Measurements from ENCODE around the gene MOCOS. TPM values are rescaled to one million over a fixed set of nuclear protein-coding genes. Genes with fewer than 3 reads are reported as not detected.

Gene MOCOS
- total and polyA plus RNA-seq, 2 of the 8 experiments (the other 6 are each of a cell fraction or from before 2014, with no cell fraction given), result 4.7 to 5.8 TPM

DNA sequence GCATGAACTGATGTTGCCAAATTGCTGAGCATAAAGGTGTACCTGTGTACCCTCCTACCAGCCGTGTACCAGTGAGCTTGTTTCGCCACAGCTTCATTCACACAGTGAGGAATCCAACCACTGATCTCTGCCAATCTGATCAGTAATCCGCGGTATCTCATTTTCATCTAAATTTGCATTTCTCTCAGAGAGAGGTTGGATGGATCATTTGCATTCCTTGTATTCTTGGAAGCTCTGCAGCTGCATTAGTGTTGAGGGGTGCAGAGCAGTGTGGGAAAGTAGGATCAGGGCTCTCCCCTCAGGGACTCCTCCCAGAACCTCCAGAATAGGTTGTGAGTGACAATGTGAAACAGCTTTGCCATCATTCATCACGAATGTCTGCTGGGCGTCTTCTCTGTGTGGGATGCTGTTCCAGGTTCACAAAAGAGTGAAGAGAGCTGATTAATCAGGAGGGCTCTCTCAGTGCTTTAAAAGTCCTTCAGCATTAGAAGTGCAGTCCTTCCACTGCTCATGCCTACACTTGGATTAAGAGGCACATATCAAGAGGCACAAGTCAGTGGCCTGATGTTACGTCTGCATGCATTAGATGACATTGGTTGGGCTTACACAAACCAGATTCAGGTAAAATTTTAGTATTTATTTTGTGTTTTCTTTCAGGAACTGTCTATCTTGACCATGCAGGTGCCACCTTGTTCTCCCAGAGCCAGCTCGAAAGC, 7.5 kb downstream of the MOCOS start:
- Histone ChIP-seq H3K56ac (replicated peaks; ENCODE audit: insufficient read length, low read depth, low read length) (no peak overlapping the region), H3K23ac (ENCODE audit: insufficient read length) (no peak overlapping the region), H2BK12ac (ENCODE audit: low read depth, low read length) (no peak overlapping the region), H4K5ac (ENCODE audit: insufficient read length, low read depth, low read length) (no peak overlapping the region), H4K8ac (ENCODE audit: extremely low read depth, insufficient read depth, low read length) (no peak overlapping the region), H3K79me1 (ENCODE audit: low read depth, low read length) (peaks cover 3% of the 10 kb centered on the region; the same call in 1 of the 2 replicates), H3K9ac (replicated peaks in 1 of 4; ENCODE audit: extremely low read depth in 1 of 4, low read depth in 3 of 4, low read length in 3 of 4) (no peak overlapping the region), H3K4ac (replicated peaks; ENCODE audit: insufficient read length, low read depth, low read length) (no peak overlapping the region), H3K36me3 (ENCODE audit: control insufficient read depth in 2 of 4, insufficient read depth in 4 of 4, low read length in 3 of 4) (no peaks in the 10 kb centered on the region), H2BK15ac (ENCODE audit: low read length) (no peak overlapping the region), H3K18ac (ENCODE audit: extremely low read depth, low read length) (no peak overlapping the region), H3K4me3 (ENCODE audit: extremely low read depth in 1 of 4, insufficient read depth in 2 of 4, low read depth in 3 of 4, low read length in 4 of 4) (no peak overlapping the region), H3K23me2 (ENCODE audit: low read depth, low read length) (no peaks in the 10 kb centered on the region), H3K79me2 (ENCODE audit: control insufficient read depth in 1 of 2, insufficient read depth in 2 of 2, low read length in 2 of 2) (peaks cover 0 to 4% of the 10 kb centered on the region in 2 experiments; a peak in 1 of 4 replicates), H2BK5ac (ENCODE audit: low read depth, low read length) (no peak overlapping the region), H3K27me3 (replicated peaks in 1 of 4; ENCODE audit: control insufficient read depth in 3 of 4, extremely low read depth in 1 of 4, insufficient read depth in 3 of 4, low read length in 3 of 4) (no peaks in the 10 kb centered on the region), H2BK120ac (replicated peaks; ENCODE audit: low read depth, low read length) (no peak overlapping the region), H4K91ac (replicated peaks; ENCODE audit: insufficient read length, low read length) (no peak overlapping the region), H3K4me1 (replicated peaks in 1 of 4; ENCODE audit: control insufficient read depth in 3 of 4, insufficient read depth in 4 of 4, low read length in 3 of 4) (no peaks in the 10 kb centered on the region), H2AFZ (ENCODE audit: low read length) (no peak overlapping the region), H2AK5ac (ENCODE audit: low read depth, low read length) (no peak overlapping the region), H3K27ac (ENCODE audit: low read depth, low read length) (no peak overlapping the region), H4K20me1 (replicated peaks in 1 of 2; ENCODE audit: control insufficient read depth in 1 of 2, insufficient read depth in 2 of 2, low read length in 2 of 2) (peaks cover 0 to 2% of the 10 kb centered on the region in 2 experiments), H3K4me2 (ENCODE audit: insufficient read depth in 1 of 2, low read depth in 2 of 2, low read length in 2 of 2) (no peak overlapping the region), H2BK20ac (ENCODE audit: low read length) (no peak overlapping the region), H3K9me3 (ENCODE audit: insufficient read depth in 2 of 2, low read depth in 1 of 2, low read length in 1 of 2) (no peaks in the 10 kb centered on the region), H3K14ac (ENCODE audit: insufficient read length) (no peak overlapping the region)
- DNase-seq (ENCODE audit: low read depth in 1 of 2, low spot score in 2 of 2) (no peak), FAIRE-seq (no peak)
- WGBS, 2 experiments (ENCODE audit: extremely low coverage in 1 of 2, insufficient coverage in 1 of 2, insufficient read length in 1 of 2, insufficient replicate concordance in 2 of 2, low coverage in 1 of 2, low lambda C conversion rate in 2 of 2, missing lambda C conversion rate in 1 of 2), result 95% methylated on average over 8 of the region's 8 CpGs; no CpG with 5 or more reads in 1 of the 2 experiments
- ChIA-PET CTCF (ENCODE audit: partially characterized antibody) (interaction anchor here (0.6 to 2.9 kb wide), 5 partner anchors 9 to 99 kb away, joined by 3 to 8 read pairs (median 4); no protein-coding TSS in a partner anchor), POLR2A (ENCODE audit: partially characterized antibody) (interaction anchor here (0.9 to 1.3 kb wide), 3 partner anchors 10 to 67 kb away, joined by 3 read pairs; no protein-coding TSS in a partner anchor)
- TF ChIP-seq KDM4A (IDR thresholded peaks at IDR 0.05; ENCODE audit: low read depth, low read length, severe bottlenecking) (no peak), SP4 (IDR thresholded peaks at IDR 0.05; ENCODE audit: low read length) (no peak), EZH2 (IDR thresholded peaks at IDR 0.05; ENCODE audit: low read depth, low read length, severe bottlenecking) (no peak)

All from H1 (cell line).